Measurements from ENCODE around the gene EBNA1BP2.
"Not testable (repeated sequence)": the region's sequence is repeated elsewhere in the genome, so short reads cannot be mapped to it uniquely, and the experiment has no call there.

Gene EBNA1BP2

DNA sequence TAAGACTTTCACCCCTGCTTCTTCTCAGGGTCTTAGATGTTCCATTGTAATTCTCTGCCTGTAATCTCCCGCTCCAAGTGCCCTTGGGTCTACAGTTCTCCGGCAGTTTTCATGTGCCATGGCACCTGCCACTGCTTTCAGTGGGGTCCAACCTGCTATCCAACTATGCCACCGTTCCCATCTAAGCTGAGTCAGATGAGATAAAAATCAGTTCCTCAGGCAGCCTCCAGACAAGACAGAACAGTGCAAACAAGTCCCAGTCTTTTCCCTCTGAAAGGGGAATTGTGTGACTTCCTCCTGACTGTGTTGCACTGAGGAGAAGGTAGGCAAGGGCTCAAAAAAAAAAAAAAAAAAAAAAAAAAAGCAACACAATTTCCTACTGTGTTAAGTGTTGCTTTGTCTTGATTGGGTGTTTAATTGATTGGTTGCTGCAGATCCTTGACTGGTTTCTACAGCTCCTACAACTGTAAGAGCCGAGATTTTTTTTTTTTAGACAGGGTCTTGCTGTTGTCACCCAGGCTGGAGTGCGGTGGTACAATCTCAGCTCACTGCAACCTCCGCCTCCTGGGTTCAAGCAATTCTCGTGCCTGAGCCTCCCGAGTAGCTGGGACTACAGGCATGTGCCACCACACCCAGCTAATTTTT, 50.7 kb downstream of the EBNA1BP2 start:
- Histone ChIP-seq H3K9me3 (ENCODE audit: control extremely low read depth in 1 of 5, control insufficient read depth in 4 of 5, insufficient read depth in 2 of 5, low read depth in 1 of 5, low read length in 4 of 5) (no peaks in the 10 kb centered on the region), H3K27ac (ENCODE audit: insufficient read depth in 1 of 2, low read depth in 1 of 2, low read length in 2 of 2, poor library complexity in 1 of 2, severe bottlenecking in 2 of 2) (no peak overlapping the region), H3K4me3 (ENCODE audit: control insufficient read depth in 1 of 7, extremely low read depth in 1 of 7, insufficient read depth in 4 of 7, low read depth in 2 of 7, low read length in 6 of 7) (no peak overlapping the region), H3K36me3 (ENCODE audit: control insufficient read depth in 4 of 4, insufficient read depth in 4 of 4, low read length in 3 of 4) (no peaks in the 10 kb centered on the region), H3K4me1 (ENCODE audit: control extremely low read depth in 1 of 4, control insufficient read depth in 4 of 4, insufficient read depth in 4 of 4, low read length in 3 of 4) (no peaks in the 10 kb centered on the region), H3K27me3 (replicated peaks in 2 of 5; ENCODE audit: control insufficient read depth in 4 of 5, insufficient read depth in 5 of 5, low read length in 4 of 5) (peaks cover 0 to 4% (median 0%) of the 10 kb centered on the region in 5 experiments)
- POLR2A ChIA-PET: no interaction called here
- WGBS (ENCODE audit: insufficient coverage): 89% methylated on average over 8 of the region's 8 CpGs
- no peak for DNase-seq
- CTCF ChIA-PET: no interaction called here

DNA sequence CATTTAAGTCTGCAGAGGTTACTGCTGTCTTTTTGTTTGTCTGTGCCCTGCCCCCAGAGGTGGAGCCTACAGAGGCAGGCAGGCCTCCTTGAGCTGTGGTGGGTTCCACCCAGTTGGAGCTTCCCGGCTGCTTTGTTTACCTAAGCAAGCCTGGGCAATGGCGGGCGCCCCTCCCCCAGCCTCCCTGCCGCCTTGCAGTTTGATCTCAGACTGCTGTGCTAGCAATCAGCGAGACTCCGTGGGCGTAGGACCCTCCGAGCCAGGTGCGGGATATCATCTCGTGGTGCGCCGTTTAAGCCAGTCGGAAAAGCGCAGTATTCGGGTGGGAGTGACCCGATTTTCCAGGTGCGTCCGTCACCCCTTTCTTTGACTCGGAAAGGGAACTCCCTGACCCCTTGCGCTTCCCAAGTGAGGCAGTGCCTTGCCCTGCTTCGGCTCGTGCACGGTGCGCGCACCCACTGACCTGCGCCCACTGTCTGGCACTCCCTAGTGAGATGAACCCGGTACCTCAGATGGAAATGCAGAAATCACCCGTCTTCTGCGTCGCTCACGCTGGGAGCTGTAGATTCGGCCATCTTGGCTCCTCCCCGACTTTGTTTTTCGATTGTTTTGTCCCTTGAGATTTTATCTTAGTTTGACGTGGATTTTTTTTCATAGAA, 52.0 kb downstream of the EBNA1BP2 start:
- H3K36me3 ChIP-seq (ENCODE audit: control insufficient read depth in 4 of 4, insufficient read depth in 4 of 4, low read length in 3 of 4); POLR2A ChIA-PET; DNase-seq; H3K9me3 ChIP-seq (ENCODE audit: control extremely low read depth in 1 of 5, control insufficient read depth in 4 of 5, insufficient read depth in 2 of 5, low read depth in 1 of 5, low read length in 4 of 5); H3K4me3 ChIP-seq (ENCODE audit: control insufficient read depth in 1 of 7, extremely low read depth in 1 of 7, insufficient read depth in 4 of 7, low read depth in 2 of 7, low read length in 6 of 7); H3K27me3 ChIP-seq (replicated peaks in 2 of 5; ENCODE audit: control insufficient read depth in 4 of 5, insufficient read depth in 5 of 5, low read length in 4 of 5); H3K4me1 ChIP-seq (ENCODE audit: control extremely low read depth in 1 of 4, control insufficient read depth in 4 of 4, insufficient read depth in 4 of 4, low read length in 3 of 4); CTCF ChIA-PET; H3K27ac ChIP-seq (ENCODE audit: insufficient read depth in 1 of 2, low read depth in 1 of 2, low read length in 2 of 2, poor library complexity in 1 of 2, severe bottlenecking in 2 of 2): not testable (repeated sequence)
- 97% methylated on average over 11 of the region's 35 CpGs for WGBS (ENCODE audit: insufficient coverage)
